Left lung (tissue), 10 donors: ENCODE results near the gene ARSA. TPM values are rescaled to one million over a fixed set of nuclear protein-coding genes. Genes with fewer than 3 reads are reported as not detected.

Experiments
- ATAC-seq: fragments of 200-7000 bp; cut with Tn5 transposase; one replicate; pipeline ENCODE4 v1.9.1; 2020; ENCODE audit warnings: moderate library complexity
- DNase-seq, 4 donors: peaks; one replicate each; pipeline ENCODE4 v3.0.0-alpha.2; 2013 to 2020
- H3K27ac ChIP-seq, 2 donors: fragments of 200-600 bp; sonication (generic) in 1 of 2; one replicate each; pipeline versions ENCODE4 v1.5.0 to v1.8.0; 2020 to 2021
- H3K27me3 ChIP-seq, 2 donors: fragments of 200-600 bp; sonication (generic) in 1 of 2; one replicate each; pipeline versions ENCODE4 v1.5.0 to v1.8.0; 2020 to 2021
- H3K36me3 ChIP-seq, 2 donors: fragments of 200-600 bp; sonication (generic) in 1 of 2; one replicate each; pipeline versions ENCODE4 v1.5.0 to v1.8.0; 2020 to 2021
- H3K4me1 ChIP-seq, 2 donors: fragments of 200-600 bp; one replicate each; pipeline ENCODE4 v1.8.0; 2021
- H3K4me3 ChIP-seq, 2 donors: fragments of 200-600 bp; sonication (generic) in 1 of 2; one replicate each; pipeline versions ENCODE4 v1.5.0 to v1.8.0; 2020 to 2021; ENCODE audit warnings: mild to moderate bottlenecking in 1 of 2
- H3K9me3 ChIP-seq, 2 donors: fragments of 200-600 bp; sonication (generic) in 1 of 2; one replicate each; pipeline versions ENCODE4 v1.5.0 to v1.8.0; 2020 to 2021
- intact Hi-C, 2 donors: fragments of 100-400 bp; cut with DNase I; formaldehyde crosslinking; loops; one replicate each; pipeline versions ENCODE4 v1.11.2 to v1.14.2; 2022
- polyA plus RNA-seq, 6 donors: library from polyadenylated mRNA; unstranded; fragments of 120-200 nt; gene quantifications; one replicate each; pipeline ENCODE4 v1.2.1, GENCODE V29; 2013; ENCODE audit not compliant: insufficient read length in 6 of 6
- total RNA-seq, 2 donors: library from RNA; stranded (reverse); fragmentation: NEBNext Ultra II Directional; extraction: Animal tissue kit (Norgen Biotek cat#: 25700); gene quantifications; one replicate each; pipeline ENCODE4 v1.2.1, GENCODE V29; 2021
- TF ChIP-seq, protein P1 (sequence below), 2 donors: fragments of 200-600 bp; sonication (generic) in 1 of 2; IDR thresholded peaks; one replicate each; pipeline versions ENCODE4 v1.5.0 to v1.8.0; 2021; ENCODE audit warnings: antibody characterized with exemption in 2 of 2
- donor health status: DM: no; HTN: yes; CAD: no.
- donor health status: DM: no; HTN: no; CAD: no.

The ARSA gene
- total and polyA plus RNA-seq, 8 donors, result 17.8 to 58.0 (median 21.0) TPM

DNA sequence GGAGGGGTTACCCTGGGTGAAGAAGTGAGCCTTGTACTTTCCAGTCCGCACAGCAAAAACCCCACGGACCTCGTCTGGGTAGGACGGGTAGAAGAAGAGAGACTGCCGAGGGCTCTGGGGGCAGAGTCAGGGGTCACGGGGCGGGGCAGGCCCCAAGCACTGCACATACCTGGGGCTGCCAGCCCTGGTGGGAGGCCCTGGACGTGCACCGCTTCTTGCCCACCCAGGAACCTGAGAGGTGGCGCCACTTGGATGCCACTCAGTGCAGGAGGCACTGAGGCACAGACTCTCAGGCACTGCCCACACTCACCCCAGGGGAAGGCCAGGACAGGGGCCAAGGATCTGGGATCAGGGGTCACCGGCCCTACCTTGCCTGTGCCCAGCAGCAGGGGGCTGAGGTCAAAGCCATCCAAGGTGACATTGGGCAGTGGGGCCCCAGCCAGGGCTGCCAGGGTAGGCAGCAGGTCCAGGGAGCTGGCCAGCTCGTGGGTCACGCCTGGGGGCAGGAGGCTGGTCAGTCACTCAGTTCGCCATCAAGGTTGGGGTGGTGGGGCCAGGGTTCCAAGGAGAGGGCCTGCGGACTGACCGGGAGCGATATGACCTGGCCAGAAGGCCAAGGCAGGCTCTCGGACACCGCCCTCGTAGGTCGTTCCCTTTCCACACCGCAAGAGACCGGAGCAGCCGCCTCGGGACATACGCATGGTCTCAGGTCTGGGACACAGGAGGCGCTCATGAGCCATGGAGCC is 2.2 kb downstream of the ARSA start:
- Histone ChIP-seq H3K4me1 (peaks cover 8 to 50% of the 10 kb centered on the region in 2 donors), H3K27ac (no peak overlapping the region), H3K4me3 (no peak overlapping the region), H3K9me3 (no peaks in the 10 kb centered on the region), H3K27me3 (no peaks in the 10 kb centered on the region), H3K36me3 (peaks cover 0 to 18% of the 10 kb centered on the region in 2 donors)
- no peak for ATAC-seq
- TF ChIP-seq, protein P1, sequence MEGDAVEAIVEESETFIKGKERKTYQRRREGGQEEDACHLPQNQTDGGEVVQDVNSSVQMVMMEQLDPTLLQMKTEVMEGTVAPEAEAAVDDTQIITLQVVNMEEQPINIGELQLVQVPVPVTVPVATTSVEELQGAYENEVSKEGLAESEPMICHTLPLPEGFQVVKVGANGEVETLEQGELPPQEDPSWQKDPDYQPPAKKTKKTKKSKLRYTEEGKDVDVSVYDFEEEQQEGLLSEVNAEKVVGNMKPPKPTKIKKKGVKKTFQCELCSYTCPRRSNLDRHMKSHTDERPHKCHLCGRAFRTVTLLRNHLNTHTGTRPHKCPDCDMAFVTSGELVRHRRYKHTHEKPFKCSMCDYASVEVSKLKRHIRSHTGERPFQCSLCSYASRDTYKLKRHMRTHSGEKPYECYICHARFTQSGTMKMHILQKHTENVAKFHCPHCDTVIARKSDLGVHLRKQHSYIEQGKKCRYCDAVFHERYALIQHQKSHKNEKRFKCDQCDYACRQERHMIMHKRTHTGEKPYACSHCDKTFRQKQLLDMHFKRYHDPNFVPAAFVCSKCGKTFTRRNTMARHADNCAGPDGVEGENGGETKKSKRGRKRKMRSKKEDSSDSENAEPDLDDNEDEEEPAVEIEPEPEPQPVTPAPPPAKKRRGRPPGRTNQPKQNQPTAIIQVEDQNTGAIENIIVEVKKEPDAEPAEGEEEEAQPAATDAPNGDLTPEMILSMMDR (IDR thresholded peaks at IDR 0.05), result no peak
- DNase-seq, result peak in 1 of 4 donors; percentile 80
- intact Hi-C loops, result no loop called here

DNA sequence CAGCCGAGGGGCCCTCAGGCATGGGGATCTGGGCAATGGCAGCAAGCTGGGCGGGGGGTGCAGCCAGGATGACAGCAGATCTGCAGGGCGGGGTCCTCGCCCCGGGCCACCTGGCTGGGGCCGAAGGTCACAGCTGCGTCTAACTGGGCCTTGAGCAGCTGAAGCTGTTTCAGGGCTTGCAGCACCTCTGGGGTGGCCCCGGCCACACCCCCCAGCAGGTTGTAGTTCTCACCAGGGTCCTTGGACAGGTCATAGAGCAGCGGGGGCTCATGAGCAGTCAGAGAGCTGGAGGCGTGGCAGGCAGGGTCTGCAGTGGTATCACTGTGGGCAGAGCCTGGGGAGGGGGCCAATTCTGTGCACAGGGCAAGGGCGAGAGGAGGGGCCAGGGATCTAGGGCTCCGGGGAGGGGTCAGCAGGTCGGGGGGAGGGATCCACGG is 2.8 kb downstream of the ARSA start:
- no peaks in the 10 kb centered on the region for H3K27me3 ChIP-seq
- no peak overlapping the region for H3K4me3 ChIP-seq
- H3K9me3 ChIP-seq, result no peaks in the 10 kb centered on the region
- peaks cover 10 to 56% of the 10 kb centered on the region in 2 donors for H3K4me1 ChIP-seq
- TF ChIP-seq, protein P1 (IDR thresholded peaks at IDR 0.05), result no peak
- DNase-seq (peak in 1 of 4 donors; percentile 65), ATAC-seq (no peak)
- H3K36me3 ChIP-seq, result peaks cover 0 to 18% of the 10 kb centered on the region in 2 donors
- intact Hi-C loops, result no loop called here
- H3K27ac ChIP-seq, result no peak overlapping the region

DNA sequence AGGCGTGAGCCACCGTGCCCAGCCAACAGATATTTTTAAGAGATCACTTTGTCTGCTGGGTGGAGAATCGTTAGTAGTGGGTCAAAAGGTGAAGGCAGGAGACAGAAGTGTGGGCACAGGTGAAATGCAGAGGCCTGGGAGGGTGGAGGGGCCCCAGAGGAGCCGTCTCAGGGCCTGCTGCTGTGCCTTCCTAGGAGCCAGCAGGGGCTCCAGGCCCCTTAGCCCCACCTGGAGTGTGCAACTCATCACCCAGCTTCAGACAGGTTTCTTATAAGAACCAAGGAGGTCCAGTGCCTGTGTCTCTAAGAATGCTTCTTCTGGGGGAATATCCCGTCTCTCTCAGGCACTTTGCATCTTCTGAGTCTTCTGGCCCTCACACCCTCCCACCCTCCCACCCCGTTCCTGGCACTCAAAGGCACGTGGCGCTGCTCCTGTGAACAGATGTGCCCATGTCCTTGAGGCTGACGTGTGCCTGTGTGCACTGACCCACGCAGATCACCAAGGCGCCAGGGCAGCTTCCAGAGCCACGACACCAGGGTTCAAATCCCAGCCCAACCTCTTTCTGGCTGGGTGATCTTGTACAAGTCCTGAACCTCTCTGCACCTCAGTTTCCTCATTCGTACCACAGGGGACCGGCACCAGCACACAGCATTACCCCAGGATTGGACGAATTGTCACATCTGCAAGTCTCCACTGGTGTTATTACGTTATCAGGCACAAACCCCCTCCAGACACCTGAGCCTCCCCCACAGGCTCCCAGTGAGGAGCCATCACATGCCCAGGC is 3.4 kb downstream of the ARSA start:
- Histone ChIP-seq H3K4me3 (no peak overlapping the region), H3K36me3 (peaks cover 0 to 18% of the 10 kb centered on the region in 2 donors), H3K4me1 (peaks cover 10 to 62% of the 10 kb centered on the region in 2 donors), H3K27me3 (no peaks in the 10 kb centered on the region), H3K9me3 (no peaks in the 10 kb centered on the region), H3K27ac (no peak overlapping the region)
- TF ChIP-seq, protein P1 (IDR thresholded peaks at IDR 0.05), result no peak
- intact Hi-C loops, result no loop called here
- DNase-seq, result peak in 1 of 4 donors; percentile 37
- ATAC-seq, result no peak

DNA sequence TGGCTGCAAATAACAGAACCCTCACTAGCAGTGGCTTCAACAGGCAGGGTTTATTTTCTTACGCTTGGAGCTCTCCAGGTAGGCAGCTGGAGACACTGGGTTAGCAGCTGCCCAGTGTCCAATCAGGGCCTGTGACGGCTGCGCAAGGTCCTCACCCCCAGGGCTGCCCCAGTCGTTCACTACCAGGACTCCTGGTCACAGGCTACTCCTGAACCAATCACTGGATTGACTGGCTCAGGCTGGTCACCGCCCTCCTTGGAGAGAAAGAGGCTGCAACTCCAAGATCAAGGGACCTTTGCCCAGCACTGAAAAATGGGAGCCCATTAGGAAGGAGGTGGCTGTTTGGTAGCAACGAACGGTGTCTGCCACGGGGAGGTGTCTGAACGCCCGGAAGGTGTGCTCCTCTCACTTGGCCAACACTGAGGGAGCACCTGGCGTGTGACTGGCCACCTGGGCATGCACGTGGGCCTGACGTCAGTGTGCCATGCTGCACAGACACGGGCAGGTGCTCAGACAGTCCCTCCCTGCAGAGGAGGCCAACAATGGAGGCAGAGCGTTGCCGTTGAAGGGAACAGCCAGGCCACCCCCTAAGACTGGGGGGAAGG is 5.1 kb downstream of the ARSA start:
- H3K9me3 ChIP-seq, result no peaks in the 10 kb centered on the region
- ATAC-seq (peak; percentile 13), DNase-seq (peak in 1 of 4 donors; percentile 79)
- H3K4me1 ChIP-seq, result peaks cover 10 to 56% of the 10 kb centered on the region in 2 donors
- TF ChIP-seq, protein P1 (IDR thresholded peaks at IDR 0.05), result peak in 1 of 2 donors; percentile 1
- H3K27me3 ChIP-seq, result no peaks in the 10 kb centered on the region
- H3K4me3 ChIP-seq, result no peak overlapping the region
- peak overlapping the region in 1 of 2 donors; percentile 43 for H3K27ac ChIP-seq
- H3K36me3 ChIP-seq, result peaks cover 0 to 18% of the 10 kb centered on the region in 2 donors
- intact Hi-C loops, result no loop called here
